K562 (cell line): ENCODE data around the gene MALAT1. TPM values are rescaled to one million over a fixed set of nuclear protein-coding genes. Genes with fewer than 3 reads are reported as not detected.

Experiments used
- ATF1 ChIP-seq, 2 experiments: fragments of 450-650 bp in 1 of 2; IDR thresholded peaks; 2 replicates each; pipeline ENCODE4 v1.6.1; 2016; ENCODE audit warnings: missing compliant biosample characterization in 1 of 2, missing genetic modification characterization in 1 of 2
- C11orf30 ChIP-seq: fragments of 450-650 bp; IDR thresholded peaks from 2 replicates; pipeline ENCODE4 v1.6.1; 2016; ENCODE audit warnings: low read depth, mild to moderate bottlenecking
- EWSR1 ChIP-seq: fragments of 450-650 bp; IDR thresholded peaks from 2 replicates; pipeline ENCODE4 v1.6.1; 2018; ENCODE audit warnings: borderline replicate concordance, mild to moderate bottlenecking, low read depth, moderate library complexity; ENCODE audit not compliant: partially characterized antibody
- FUS ChIP-seq: fragments of 200-400 bp; formaldehyde crosslinking; optimal IDR thresholded peaks from 2 replicates; pipeline ENCODE3; 2017; ENCODE audit warnings: low read depth, low read length
- HBP1 ChIP-seq: fragments of 450-650 bp; formaldehyde crosslinking; IDR thresholded peaks from 2 replicates; pipeline ENCODE4 v1.4.0; 2022; ENCODE audit warnings: missing genetic modification characterization
- IRF1 ChIP-seq: sonication (generic); formaldehyde crosslinking; IDR thresholded peaks from 2 replicates; pipeline ENCODE4 v1.8.0; 2022; ENCODE audit warnings: missing genetic modification reagents, mild to moderate bottlenecking, borderline replicate concordance
- LCOR ChIP-seq: sonication (generic); formaldehyde crosslinking; IDR thresholded peaks from 2 replicates; pipeline ENCODE4 v1.8.0; 2022; ENCODE audit warnings: mild to moderate bottlenecking, missing genetic modification reagents
- MAZ ChIP-seq, 2 experiments: fragments of 450-650 bp in 1 of 2; sonication (generic) in 1 of 2; formaldehyde crosslinking; IDR thresholded peaks in 1 of 2; conservative IDR thresholded peaks in 1 of 2; 2 replicates each; pipeline versions ENCODE4 v1.4.0 to v1.5.0; 2020; ENCODE audit warnings: mild to moderate bottlenecking in 1 of 2, missing genetic modification reagents in 1 of 2
- MEF2A ChIP-seq: IDR thresholded peaks from 2 replicates; pipeline ENCODE4 v1.6.1; 2011; ENCODE audit warnings: low read depth, mild to moderate bottlenecking, low read length, moderate library complexity; ENCODE audit not compliant: control insufficient read depth
- NONO ChIP-seq, 2 experiments: fragments of 200-400 bp in 1 of 2; fragments of 450-650 bp in 1 of 2; formaldehyde crosslinking in 1 of 2; IDR thresholded peaks; 2 replicates each; pipeline ENCODE4 v1.6.1; 2017; ENCODE audit warnings: low read depth in 2 of 2, mild to moderate bottlenecking in 2 of 2, moderate library complexity in 2 of 2, low read length in 1 of 2
- POLR2AphosphoS5 ChIP-seq: IDR thresholded peaks from 2 replicates; pipeline ENCODE4 v1.6.1; 2011; ENCODE audit warnings: mild to moderate bottlenecking, low read depth, low read length, moderate library complexity; ENCODE audit not compliant: control insufficient read depth, insufficient read depth
- RCOR1 ChIP-seq, 2 experiments: IDR thresholded peaks; 2 replicates each; pipeline ENCODE4 v1.6.1; 2012; ENCODE audit warnings: low read depth in 2 of 2, low read length in 2 of 2, borderline replicate concordance in 1 of 2, improper control_type of control experiment in 1 of 2
- TEAD1 ChIP-seq, 2 experiments: fragments of 450-650 bp in 1 of 2; sonication (generic) in 1 of 2; formaldehyde crosslinking; IDR thresholded peaks; 2 replicates each; pipeline versions ENCODE4 v1.4.0 to v1.8.0; 2020 to 2022; ENCODE audit warnings: mild to moderate bottlenecking in 2 of 2, missing genetic modification reagents in 1 of 2
- ZBTB17 ChIP-seq: fragments of 450-650 bp; formaldehyde crosslinking; IDR thresholded peaks from 2 replicates; pipeline ENCODE4 v1.4.0; 2020; ENCODE audit warnings: mild to moderate bottlenecking
- ZBTB9 ChIP-seq: fragments of 450-650 bp; formaldehyde crosslinking; IDR thresholded peaks from 2 replicates; pipeline ENCODE4 v1.4.0; 2020; ENCODE audit warnings: mild to moderate bottlenecking, moderate library complexity
- ZNF143 ChIP-seq: sonication (generic); formaldehyde crosslinking; IDR thresholded peaks from 2 replicates; pipeline ENCODE4 v1.9.0; 2022; ENCODE audit warnings: mild to moderate bottlenecking, missing genetic modification reagents
- ZNF253 ChIP-seq: fragments of 250-450 bp; sonication (Bioruptor Pico); conservative IDR thresholded peaks from 2 replicates; pipeline ENCODE4 v1.6.1; 2021; ENCODE audit warnings: mild to moderate bottlenecking
- ZNF280B ChIP-seq: fragments of 250-450 bp; sonication (Bioruptor Pico); IDR thresholded peaks from 2 replicates; pipeline ENCODE4 v1.5.1; 2021; ENCODE audit warnings: mild to moderate bottlenecking
- ZNF778 ChIP-seq: fragments of 450-650 bp; formaldehyde crosslinking; IDR thresholded peaks from 2 replicates; pipeline ENCODE4 v1.4.0; 2020; ENCODE audit warnings: mild to moderate bottlenecking, moderate library complexity
- polyA plus RNA-seq, 8 experiments: library from polyadenylated mRNA; depleted of rRNA in 4 of 8; stranded (reverse) in 5 of 8; unstranded in 3 of 8; fragments of >200 nt; fragmentation: Nextera tagmentation in 2 of 8; fragmentation: Illumina TruSeq in 1 of 8; extraction: Ambion mirVana in 2 of 8; extraction: Trizol in 1 of 8; gene quantifications; 2 replicates each; pipeline versions ENCODE4 v1.2.1 to v1.2.3, GENCODE V29; 2011 to 2014; ENCODE audit warnings: inconsistent platforms in 1 of 8, missing spikeins in 1 of 8
- total RNA-seq, 7 experiments: library from RNA; depleted of rRNA in 6 of 7; stranded (reverse); fragments of >200 nt in 6 of 7; fragmentation: Illumina TruSeq in 2 of 7; extraction: Trizol in 2 of 7; gene quantifications; 2 replicates each; pipeline versions ENCODE4 v1.2.1 to v1.2.3, GENCODE V29; 2011 to 2021; ENCODE audit warnings: low replicate concordance in 1 of 7

Gene MALAT1
- total and polyA plus RNA-seq, 9 of the 15 experiments (the other 6 are each of a cell fraction or from before 2014, with no cell fraction given), result 363 to 8,715 (median 2,351) TPM

GRCh38 chr11:65504674-65505465 is 6.0 kb downstream of the MALAT1 start (continued):
- TF ChIP-seq ZBTB9 (CRISPR knock-in tag), result peak; percentile 62
- TF ChIP-seq LCOR (CRISPR knock-in tag), result 0 out of 2 replicates have a peak, but pooled peaks have one; percentile 0
- peak; percentile 94 for TF ChIP-seq POLR2AphosphoS5
- TF ChIP-seq EWSR1, result peak; percentile 37
- peak; percentile 1; the same call in 1 of the 2 replicates for TF ChIP-seq MEF2A
- TF ChIP-seq ATF1 (CRISPR knock-in tag; IDR thresholded peaks at IDR 0.05), result no peak
- no peak for TF ChIP-seq ATF1 (tag; IDR thresholded peaks at IDR 0.05)
- TF ChIP-seq C11orf30, result no peak
- TF ChIP-seq IRF1 (CRISPR knock-in tag), result no peak
- 0 out of 2 replicates have a peak, but pooled peaks have one; percentile 6 for TF ChIP-seq ZBTB17
- peak in 1 of 2 experiments; percentile 87; a peak in 3 of 4 replicates for TF ChIP-seq TEAD1 (CRISPR knock-in tag; IDR thresholded peaks at IDR 0.05)
- TF ChIP-seq ZNF778 (CRISPR knock-in tag), result no peak
- TF ChIP-seq MAZ (CRISPR knock-in tag; conservative IDR thresholded peaks at IDR 0.05 in 1 of 2, IDR thresholded peaks at IDR 0.05 in 1 of 2), result peak in 1 of 2 experiments; percentile 5; a peak in 1 of 4 replicates
- TF ChIP-seq ZNF253, result peak; percentile 74; the same call in 1 of the 2 replicates
- TF ChIP-seq FUS, result peak; percentile 96
- TF ChIP-seq NONO (IDR thresholded peaks at IDR 0.05; ENCODE audit: low read depth in 2 of 2, low read length in 1 of 2), result 0 out of 4 replicates have a peak, but pooled peaks of 1 of the 2 experiments have one; percentile 36
- no peak for TF ChIP-seq ZNF280B (CRISPR knock-in tag)
- TF ChIP-seq RCOR1 (IDR thresholded peaks at IDR 0.05; ENCODE audit: borderline replicate concordance in 1 of 2, low read depth in 2 of 2, low read length in 2 of 2), result no peak
- TF ChIP-seq HBP1 (CRISPR knock-in tag), result peak; percentile 92
- 0 out of 2 replicates have a peak, but pooled peaks have one; percentile 1 for TF ChIP-seq ZNF143
